Fibroblast of lung (primary cell): ENCODE data around the gene FUOM. TPM values are rescaled to one million over a fixed set of nuclear protein-coding genes. Genes with fewer than 3 reads are reported as not detected.
A peak's percentile ranks its signal among the peaks of the same experiment; 100 is the strongest.

Source experiments
- DNase-seq, 2 donors: peaks; one replicate each; pipeline versions ENCODE4 v3.0.0 to v3.0.0-alpha.2; 2010; ENCODE audit warnings: low read depth in 2 of 2
- H2AFZ ChIP-seq: 2 replicates; pipeline ENCODE4 v1.5.1; 2012; ENCODE audit warnings: low read length, control low read depth, inconsistent platforms
- H3K27ac ChIP-seq: 2 replicates; pipeline ENCODE4 v1.5.1; 2011; ENCODE audit warnings: low read length, control low read depth; ENCODE audit not compliant: insufficient read depth
- H3K27me3 ChIP-seq: 2 replicates; pipeline ENCODE4 v1.5.1; 2011; ENCODE audit warnings: mild to moderate bottlenecking, low read length; ENCODE audit not compliant: control insufficient read depth, insufficient read depth
- H3K36me3 ChIP-seq: 2 replicates; pipeline ENCODE4 v1.5.1; 2011; ENCODE audit warnings: low read length; ENCODE audit not compliant: control insufficient read depth, insufficient read depth
- H3K4me1 ChIP-seq: 2 replicates; pipeline ENCODE4 v1.5.1; 2011; ENCODE audit warnings: low read length; ENCODE audit not compliant: control insufficient read depth, insufficient read depth; ENCODE audit errors: extremely low read depth
- H3K4me2 ChIP-seq: 2 replicates; pipeline ENCODE4 v1.5.1; 2011; ENCODE audit warnings: low read length, control low read depth; ENCODE audit not compliant: insufficient read depth; ENCODE audit errors: extremely low read depth
- H3K4me3 ChIP-seq, 4 experiments: fragments of 200-600 bp in 1 of 4; sonication (generic) in 1 of 4; replicated peaks in 1 of 4; 2 replicates each; pipeline ENCODE4 v1.5.1; 2011 to 2016; ENCODE audit warnings: low read length in 4 of 4, low read depth in 3 of 4, mild to moderate bottlenecking in 3 of 4, control low read depth in 2 of 4, inconsistent platforms in 1 of 4, mixed read lengths in 1 of 4; ENCODE audit not compliant: insufficient read depth in 1 of 4; ENCODE audit errors: control extremely low read depth in 1 of 4
- H3K79me2 ChIP-seq: 2 replicates; pipeline ENCODE4 v1.5.1; 2012; ENCODE audit warnings: mild to moderate bottlenecking, low read length, inconsistent platforms; ENCODE audit not compliant: control insufficient read depth, insufficient read depth
- H3K9ac ChIP-seq: 2 replicates; pipeline ENCODE4 v1.5.1; 2011; ENCODE audit warnings: mild to moderate bottlenecking, low read length, control low read depth; ENCODE audit not compliant: insufficient read depth
- H3K9me3 ChIP-seq: 2 replicates; pipeline ENCODE4 v1.5.1; 2012; ENCODE audit warnings: low read depth, low read length; ENCODE audit not compliant: control insufficient read depth, insufficient read depth
- H4K20me1 ChIP-seq: 2 replicates; pipeline ENCODE4 v1.5.1; 2011; ENCODE audit warnings: low read length; ENCODE audit not compliant: control insufficient read depth, insufficient read depth; ENCODE audit errors: extremely low read depth
- CTCF ChIP-seq, 2 donors: IDR thresholded peaks in 1 of 2; conservative IDR thresholded peaks in 1 of 2; 1 replicate in 1 of 2; 2 replicates in 1 of 2; pipeline ENCODE4 v1.5.1; 2011 to 2012; ENCODE audit warnings: low read length in 2 of 2, control low read depth in 1 of 2, inconsistent platforms in 1 of 2, low read depth in 1 of 2, mild to moderate bottlenecking in 1 of 2
- EZH2 ChIP-seq: IDR thresholded peaks from 2 replicates; pipeline ENCODE4 v1.5.1; 2012; ENCODE audit warnings: low read length, control low read depth, mild to moderate bottlenecking; ENCODE audit errors: missing control alignments
- polyA plus RNA-seq, 2 donors: library from polyadenylated mRNA; depleted of rRNA in 1 of 2; stranded (reverse) in 1 of 2; unstranded in 1 of 2; fragments of >200 nt; gene quantifications; 2 replicates each; pipeline ENCODE4 v1.2.1, GENCODE V29; 2011 to 2012; ENCODE audit warnings: missing spikeins in 1 of 2
- total RNA-seq: library from RNA; depleted of rRNA; stranded (reverse); fragments of >200 nt; gene quantifications from 2 replicates; pipeline ENCODE4 v1.2.1, GENCODE V29; 2014

Gene FUOM
- total and polyA plus RNA-seq, 2 donors (not counting 1 experiment from before 2014, with no cell fraction given), result 14.2 to 15.0 TPM

GRCh38 chr10:133307776-133308420 lies 49.9 kb downstream of the FUOM start:
- no peak for TF ChIP-seq EZH2
- peak; percentile 56 to 76 for TF ChIP-seq CTCF (conservative IDR thresholded peaks at IDR 0.05 in 1 of 2, IDR thresholded peaks at IDR 0.05 in 1 of 2; ENCODE audit: low read depth in 1 of 2, low read length in 2 of 2)
- H4K20me1 ChIP-seq, result no peaks in the 10 kb centered on the region
- peak overlapping the region; percentile 96 for H3K9ac ChIP-seq
- peaks cover 5% of the 10 kb centered on the region for H3K36me3 ChIP-seq
- H3K27me3 ChIP-seq, result no peaks in the 10 kb centered on the region
- peak overlapping the region; percentile 97 for H3K27ac ChIP-seq
- peak overlapping the region; percentile 95 for H3K4me2 ChIP-seq
- peaks cover 3% of the 10 kb centered on the region for H3K4me1 ChIP-seq
- H3K9me3 ChIP-seq, result no peaks in the 10 kb centered on the region
- H3K4me3 ChIP-seq, result peak overlapping the region; percentile 72 to 93 (median 89)
- peak; percentile 50 to 57 for DNase-seq
- peaks cover 48% of the 10 kb centered on the region for H3K79me2 ChIP-seq
- H2AFZ ChIP-seq, result no peak overlapping the region

- Histone ChIP-seq H2AFZ (no peak overlapping the region), H4K20me1 (no peaks in the 10 kb centered on the region), H3K27me3 (no peaks in the 10 kb centered on the region), H3K4me3 (peak overlapping the region in 1 of 4 experiments; percentile 72), H3K27ac (no peak overlapping the region), H3K4me1 (peaks cover 3% of the 10 kb centered on the region), H3K79me2 (peaks cover 57% of the 10 kb centered on the region), H3K9me3 (no peaks in the 10 kb centered on the region), H3K4me2 (no peak overlapping the region), H3K9ac (no peak overlapping the region), H3K36me3 (peaks cover 13% of the 10 kb centered on the region)
- TF ChIP-seq CTCF (conservative IDR thresholded peaks at IDR 0.05 in 1 of 2, IDR thresholded peaks at IDR 0.05 in 1 of 2; ENCODE audit: low read depth in 1 of 2, low read length in 2 of 2) (no peak), EZH2 (no peak)
- no peak for DNase-seq
These were observed 50.9 kb downstream of the FUOM start for GRCh38 chr10:133306941-133307379.

- Histone ChIP-seq H3K27me3 (no peaks in the 10 kb centered on the region), H3K4me2 (no peak overlapping the region), H3K79me2 (peaks cover 59% of the 10 kb centered on the region), H3K36me3 (peaks cover 16% of the 10 kb centered on the region), H3K4me3 (no peak overlapping the region), H3K27ac (no peak overlapping the region), H3K9ac (no peak overlapping the region), H4K20me1 (no peaks in the 10 kb centered on the region), H2AFZ (no peak overlapping the region), H3K4me1 (peaks cover 3% of the 10 kb centered on the region), H3K9me3 (no peaks in the 10 kb centered on the region)
- TF ChIP-seq CTCF (conservative IDR thresholded peaks at IDR 0.05 in 1 of 2, IDR thresholded peaks at IDR 0.05 in 1 of 2; ENCODE audit: low read depth in 1 of 2, low read length in 2 of 2) (no peak), EZH2 (no peak)
- DNase-seq, result no peak
These were observed 51.7 kb downstream of the FUOM start for GRCh38 chr10:133306097-133306476.

Other genes with a start within 250 kb of the FUOM start
- gene KNDC1, start 197.8 kb downstream of the FUOM start, total RNA-seq, result 0.26 and 0.50 TPM in 2 replicates
- gene KNDC1, start 197.8 kb downstream of the FUOM start, polyA plus RNA-seq, result 0.11 and 0.20 TPM in 2 replicates
- not detected in 2 replicates for gene UTF1, start 127.8 kb downstream of the FUOM start, total RNA-seq
- not detected in 2 replicates for gene UTF1, start 127.8 kb downstream of the FUOM start, polyA plus RNA-seq
- gene VENTX, start 120.2 kb downstream of the FUOM start, total RNA-seq, result not detected in 2 replicates
- gene VENTX, start 120.2 kb downstream of the FUOM start, polyA plus RNA-seq, result not detected in 2 replicates
- gene ADAM8, start 81.2 kb downstream of the FUOM start, total RNA-seq, result 1.0 and 2.0 TPM in 2 replicates
- 0.23 and 0.26 TPM in 2 replicates for gene ADAM8, start 81.2 kb downstream of the FUOM start, polyA plus RNA-seq
- gene TUBGCP2, start 49.1 kb downstream of the FUOM start, total RNA-seq, result 51.6 and 60.8 TPM in 2 replicates
- gene TUBGCP2, start 49.1 kb downstream of the FUOM start, polyA plus RNA-seq, result 31.0 and 46.0 TPM in 2 replicates
- 23.6 and 27.7 TPM in 2 replicates for gene ZNF511, start 49.1 kb downstream of the FUOM start, total RNA-seq
- gene ZNF511, start 49.1 kb downstream of the FUOM start, polyA plus RNA-seq, result 18.5 and 25.2 TPM in 2 replicates
- 0.26 TPM in 1 of 2 replicates, not detected in the other for gene CALY, start 21.1 kb downstream of the FUOM start, total RNA-seq
- 0.14 TPM in 1 of 2 replicates, not detected in the other for gene CALY, start 21.1 kb downstream of the FUOM start, polyA plus RNA-seq
- not detected in 2 replicates for gene PRAP1, start 10.6 kb downstream of the FUOM start, total RNA-seq
- not detected in 2 replicates for gene PRAP1, start 10.6 kb downstream of the FUOM start, polyA plus RNA-seq
- gene ECHS1, start 15.3 kb upstream of the FUOM start, total RNA-seq, result 48.5 and 63.9 TPM in 2 replicates
- 71.9 and 89.3 TPM in 2 replicates for gene ECHS1, start 15.3 kb upstream of the FUOM start, polyA plus RNA-seq
- 9.2 and 9.8 TPM in 2 replicates for gene PAOX, start 21.2 kb upstream of the FUOM start, total RNA-seq
- 2.4 and 3.3 TPM in 2 replicates for gene PAOX, start 21.2 kb upstream of the FUOM start, polyA plus RNA-seq
- 22.1 and 23.9 TPM in 2 replicates for gene MTG1, start 36.1 kb upstream of the FUOM start, total RNA-seq
- gene MTG1, start 36.1 kb upstream of the FUOM start, polyA plus RNA-seq, result 25.3 and 39.0 TPM in 2 replicates
- under 0.01 and 0.33 TPM in 2 replicates for gene SPRN, start 66.6 kb upstream of the FUOM start, total RNA-seq
- gene SPRN, start 66.6 kb upstream of the FUOM start, polyA plus RNA-seq, result 0.93 and 1.2 TPM in 2 replicates
- 1.3 and 2.5 TPM in 2 replicates for gene SCART1, start 95.9 kb upstream of the FUOM start, total RNA-seq
- 0.84 and 0.86 TPM in 2 replicates for gene SCART1, start 95.9 kb upstream of the FUOM start, polyA plus RNA-seq
- gene CYP2E1, start 169.3 kb upstream of the FUOM start, total RNA-seq, result 0.26 and 0.50 TPM in 2 replicates
- gene CYP2E1, start 169.3 kb upstream of the FUOM start, polyA plus RNA-seq, result 0.66 and 0.90 TPM in 2 replicates
- 0.17 and 0.26 TPM in 2 replicates for gene SYCE1, start 207.6 kb upstream of the FUOM start, total RNA-seq
- gene SYCE1, start 207.6 kb upstream of the FUOM start, polyA plus RNA-seq, result 0.30 and 0.41 TPM in 2 replicates